ENCODE results near the gene ZSCAN30. TPM values are rescaled to one million over a fixed set of nuclear protein-coding genes. Genes with fewer than 3 reads are reported as not detected.
"Not testable (repeated sequence)": the region's sequence is repeated elsewhere in the genome, so short reads cannot be mapped to it uniquely, and the experiment has no call there.

Gene ZSCAN30
- total RNA-seq, 1 donor from 2014 or later, result 41.0 TPM

DNA sequence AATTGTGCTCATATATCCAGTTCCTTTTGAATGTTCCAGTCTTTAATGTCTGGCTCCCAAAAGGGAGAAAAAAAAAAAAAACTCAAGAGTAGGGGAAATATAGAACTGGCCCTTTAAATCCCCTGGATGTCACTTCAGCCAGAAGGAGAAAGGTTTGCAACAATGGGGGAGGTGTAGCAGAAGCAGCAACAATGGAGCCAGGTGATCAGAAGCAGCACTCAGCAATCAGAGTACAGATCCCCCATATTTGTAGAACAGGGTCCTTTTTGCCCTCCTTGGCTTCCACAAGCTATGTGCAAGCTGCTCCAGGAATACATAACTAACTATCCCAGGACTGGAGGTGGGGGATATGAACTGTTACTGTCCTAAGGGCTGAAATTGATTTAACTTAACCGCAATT, 75.0 kb downstream of the ZSCAN30 start:
- Mint-ChIP-seq H3K4me1 (ENCODE audit: low read depth, unreplicated experiment) (peaks cover 2% of the 10 kb centered on the region), H3K27ac (ENCODE audit: unreplicated experiment) (no peak overlapping the region), H3K9me3 (ENCODE audit: unreplicated experiment) (peaks cover 2% of the 10 kb centered on the region), H3K27me3 (ENCODE audit: unreplicated experiment) (peaks cover 3% of the 10 kb centered on the region), H3K4me3 (ENCODE audit: unreplicated experiment) (no peak overlapping the region), H3K36me3 (ENCODE audit: unreplicated experiment) (peaks cover 5% of the 10 kb centered on the region)
- TF ChIP-seq, protein P1, sequence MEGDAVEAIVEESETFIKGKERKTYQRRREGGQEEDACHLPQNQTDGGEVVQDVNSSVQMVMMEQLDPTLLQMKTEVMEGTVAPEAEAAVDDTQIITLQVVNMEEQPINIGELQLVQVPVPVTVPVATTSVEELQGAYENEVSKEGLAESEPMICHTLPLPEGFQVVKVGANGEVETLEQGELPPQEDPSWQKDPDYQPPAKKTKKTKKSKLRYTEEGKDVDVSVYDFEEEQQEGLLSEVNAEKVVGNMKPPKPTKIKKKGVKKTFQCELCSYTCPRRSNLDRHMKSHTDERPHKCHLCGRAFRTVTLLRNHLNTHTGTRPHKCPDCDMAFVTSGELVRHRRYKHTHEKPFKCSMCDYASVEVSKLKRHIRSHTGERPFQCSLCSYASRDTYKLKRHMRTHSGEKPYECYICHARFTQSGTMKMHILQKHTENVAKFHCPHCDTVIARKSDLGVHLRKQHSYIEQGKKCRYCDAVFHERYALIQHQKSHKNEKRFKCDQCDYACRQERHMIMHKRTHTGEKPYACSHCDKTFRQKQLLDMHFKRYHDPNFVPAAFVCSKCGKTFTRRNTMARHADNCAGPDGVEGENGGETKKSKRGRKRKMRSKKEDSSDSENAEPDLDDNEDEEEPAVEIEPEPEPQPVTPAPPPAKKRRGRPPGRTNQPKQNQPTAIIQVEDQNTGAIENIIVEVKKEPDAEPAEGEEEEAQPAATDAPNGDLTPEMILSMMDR (IDR thresholded peaks at IDR 0.05; ENCODE audit: partially characterized antibody, unreplicated experiment), result no peak
- no peak for DNase-seq

DNA sequence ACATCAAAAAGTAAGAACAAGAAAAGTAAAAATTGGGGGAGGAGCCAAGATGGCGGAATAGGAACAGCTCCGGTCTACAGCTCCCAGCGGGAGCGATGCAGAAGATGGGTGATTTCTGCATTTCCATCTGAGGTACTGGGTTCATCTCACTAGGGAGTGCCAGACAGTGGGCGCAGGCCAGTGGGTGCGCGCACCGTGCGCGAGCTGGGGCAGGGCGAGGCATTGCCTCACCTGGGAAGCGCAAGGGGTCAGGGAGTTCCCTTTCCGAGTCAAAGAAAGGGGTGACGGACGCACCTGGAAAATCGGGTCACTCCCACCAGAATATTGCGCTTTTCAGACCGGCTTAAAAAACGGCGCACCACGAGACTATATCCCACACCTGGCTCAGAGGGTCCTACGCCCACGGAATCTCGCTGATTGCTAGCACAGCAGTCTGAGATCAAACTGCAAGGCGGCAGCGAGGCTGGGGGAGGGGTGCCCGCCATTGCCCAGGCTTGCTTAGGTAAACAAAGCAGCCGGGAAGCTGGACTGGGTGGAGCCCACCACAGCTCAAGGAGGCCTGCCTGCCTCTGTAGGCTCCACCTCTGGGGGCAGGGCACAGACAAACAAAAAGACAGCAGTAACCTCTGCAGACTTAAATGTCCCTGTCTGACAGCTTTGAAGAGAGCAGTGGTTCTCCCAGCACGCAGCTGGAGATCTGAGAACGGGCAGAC, 84.1 kb downstream of the ZSCAN30 start:
- H3K4me1 Mint-ChIP-seq (ENCODE audit: low read depth, unreplicated experiment); H3K27ac Mint-ChIP-seq (ENCODE audit: unreplicated experiment); DNase-seq; H3K4me3 Mint-ChIP-seq (ENCODE audit: unreplicated experiment); H3K27me3 Mint-ChIP-seq (ENCODE audit: unreplicated experiment): not testable (repeated sequence)
- Mint-ChIP-seq H3K36me3 (ENCODE audit: unreplicated experiment) (peaks cover 14% of the 10 kb centered on the region), H3K9me3 (ENCODE audit: unreplicated experiment) (peaks cover 12% of the 10 kb centered on the region)

DNA sequence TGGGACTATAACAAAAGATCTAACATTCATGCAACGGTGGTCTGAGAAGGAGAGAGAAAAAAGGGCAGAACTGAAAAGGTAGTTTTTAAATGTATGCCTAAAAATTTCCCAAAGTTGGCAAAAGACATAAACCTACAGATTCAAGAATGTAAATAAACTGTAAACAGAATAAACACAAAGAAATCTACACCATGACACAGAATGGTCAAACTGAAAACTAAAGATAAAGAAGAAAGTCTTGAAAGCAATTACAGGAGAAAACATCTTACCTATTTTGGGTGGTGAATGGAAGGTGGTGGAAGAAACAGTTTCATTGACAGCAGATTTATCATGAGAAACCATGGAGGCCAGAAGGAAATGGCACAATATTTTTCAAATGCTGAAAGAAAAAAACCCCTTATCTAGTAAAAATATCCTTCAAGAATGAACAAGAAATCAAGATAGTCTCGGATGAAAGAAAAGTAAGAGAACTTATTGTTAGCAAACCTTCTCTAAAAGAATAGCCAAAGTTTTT, 84.8 kb downstream of the ZSCAN30 start:
- Mint-ChIP-seq H3K4me1 (ENCODE audit: low read depth, unreplicated experiment) (peaks cover 11% of the 10 kb centered on the region), H3K27me3 (ENCODE audit: unreplicated experiment) (no peaks in the 10 kb centered on the region), H3K9me3 (ENCODE audit: unreplicated experiment) (peaks cover 12% of the 10 kb centered on the region)

GRCh38 chr18:35203067-35203466, 87.0 kb downstream of the ZSCAN30 start:
- Mint-ChIP-seq H3K27ac (ENCODE audit: unreplicated experiment) (peak overlapping the region; percentile 38), H3K36me3 (ENCODE audit: unreplicated experiment) (peaks cover 14% of the 10 kb centered on the region), H3K4me3 (ENCODE audit: unreplicated experiment) (no peak overlapping the region), H3K9me3 (ENCODE audit: unreplicated experiment) (peaks cover 12% of the 10 kb centered on the region), H3K4me1 (ENCODE audit: low read depth, unreplicated experiment) (peaks cover 11% of the 10 kb centered on the region), H3K27me3 (ENCODE audit: unreplicated experiment) (no peaks in the 10 kb centered on the region)
- DNase-seq, result no peak
- TF ChIP-seq, protein P1 (IDR thresholded peaks at IDR 0.05; ENCODE audit: partially characterized antibody, unreplicated experiment), result no peak

More for the DNA sequence above, 84.8 kb downstream of the ZSCAN30 start:
- Mint-ChIP-seq H3K4me3 (ENCODE audit: unreplicated experiment) (no peak overlapping the region), H3K27ac (ENCODE audit: unreplicated experiment) (no peak overlapping the region), H3K36me3 (ENCODE audit: unreplicated experiment) (peaks cover 14% of the 10 kb centered on the region)
- TF ChIP-seq, protein P1 (IDR thresholded peaks at IDR 0.05; ENCODE audit: partially characterized antibody, unreplicated experiment), result no peak
- no peak for DNase-seq

DNA sequence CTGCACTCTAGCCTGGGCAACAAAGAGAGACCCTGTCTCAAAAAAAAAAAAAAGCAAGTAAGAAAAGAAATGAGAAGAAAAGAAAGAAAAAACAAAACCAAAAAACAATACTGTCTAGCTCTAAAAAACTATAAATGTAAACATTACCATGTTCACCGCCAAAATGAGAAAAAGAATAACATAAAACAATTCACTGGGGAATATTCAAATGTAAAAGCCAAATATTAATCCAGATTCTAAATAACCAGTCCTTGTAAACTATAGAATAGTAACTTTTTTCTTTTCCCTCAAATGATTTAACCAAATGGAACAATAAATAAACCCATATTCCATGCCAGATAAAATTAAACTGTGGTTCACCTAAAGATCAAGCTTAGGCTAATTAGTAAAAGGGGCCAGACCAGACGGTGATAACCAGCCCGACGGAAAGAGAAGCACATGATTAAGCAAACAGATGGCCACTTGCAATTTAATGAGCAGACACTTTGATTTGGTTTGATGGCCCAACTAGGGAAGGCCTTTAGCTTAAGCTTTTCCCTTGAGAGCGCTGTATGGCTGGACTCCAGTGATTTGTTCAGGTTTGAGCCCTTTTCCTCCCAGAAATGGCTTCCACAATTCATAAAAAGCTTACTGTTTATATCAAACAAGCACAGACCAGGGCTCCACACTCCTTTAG, 88.6 kb downstream of the ZSCAN30 start:
- DNase-seq, result peak; percentile 18
- TF ChIP-seq, protein P1 (IDR thresholded peaks at IDR 0.05; ENCODE audit: partially characterized antibody, unreplicated experiment), result no peak
- Mint-ChIP-seq H3K4me1 (ENCODE audit: low read depth, unreplicated experiment) (peaks cover 13% of the 10 kb centered on the region), H3K27ac (ENCODE audit: unreplicated experiment) (peak overlapping the region; percentile 69), H3K36me3 (ENCODE audit: unreplicated experiment) (peaks cover 14% of the 10 kb centered on the region), H3K4me3 (ENCODE audit: unreplicated experiment) (peak overlapping the region; percentile 33), H3K27me3 (ENCODE audit: unreplicated experiment) (no peaks in the 10 kb centered on the region), H3K9me3 (ENCODE audit: unreplicated experiment) (peaks cover 13% of the 10 kb centered on the region)

Other genes starting within 250 kb of the ZSCAN30 start
- gene MAPRE2, start 248.8 kb downstream of the ZSCAN30 start, total RNA-seq (ENCODE audit: unreplicated experiment), result 127 TPM
- gene ZNF397, start 49.2 kb downstream of the ZSCAN30 start, total RNA-seq (ENCODE audit: unreplicated experiment), result 35.9 TPM
- 59.2 TPM for gene ZNF24, start 54.2 kb upstream of the ZSCAN30 start, total RNA-seq (ENCODE audit: unreplicated experiment)
- gene ZNF396, start 87.1 kb upstream of the ZSCAN30 start, total RNA-seq (ENCODE audit: unreplicated experiment), result 2.1 TPM
- 38.7 TPM for gene INO80C, start 207.7 kb upstream of the ZSCAN30 start, total RNA-seq (ENCODE audit: unreplicated experiment)